AG09319 (cell line): ENCODE measurements around the gene PDZD7.

ENCODE experiments used
- DNase-seq: peaks from one replicate; pipeline ENCODE4 v3.0.0-alpha.2; 2010; ENCODE audit warnings: low read depth; ENCODE audit errors: extremely low read depth
- CTCF ChIP-seq: IDR thresholded peaks from 2 replicates; pipeline ENCODE4 v1.5.1; 2011; ENCODE audit warnings: low read depth, mild to moderate bottlenecking, inconsistent platforms, low read length, moderate library complexity

PDZD7 gene

GRCh38 chr10:100983868-100984671 lies 46.9 kb downstream of the PDZD7 start:
- no peak for TF ChIP-seq CTCF
- no peak for DNase-seq

GRCh38 chr10:100982916-100983830 lies 47.8 kb downstream of the PDZD7 start:
- TF ChIP-seq CTCF: no peak
- DNase-seq: no peak

GRCh38 chr10:100981178-100981772 lies 49.7 kb downstream of the PDZD7 start:
- DNase-seq: no peak
- TF ChIP-seq CTCF: no peak

GRCh38 chr10:100980711-100981110 lies 50.2 kb downstream of the PDZD7 start:
- TF ChIP-seq CTCF: no peak
- DNase-seq: no peak

- DNase-seq: no peak
- no peak for TF ChIP-seq CTCF
Observed at GRCh38 chr10:100980311-100980710, 50.6 kb downstream of the PDZD7 start.

GRCh38 chr10:100979791-100980272 lies 51.1 kb downstream of the PDZD7 start:
- no peak for DNase-seq
- TF ChIP-seq CTCF: no peak
